Transverse colon (tissue), 4 donors: ENCODE results near the gene NLGN1.

Experiments
- CTCF ChIP-seq, 5 experiments: fragments of 200-600 bp in 3 of 5; fragments of 450-650 bp in 2 of 5; sonication (generic) in 3 of 5; IDR thresholded peaks; 1 replicate in 2 of 5; 2 replicates in 3 of 5; pipeline ENCODE4 v1.5.1; 2016 to 2017; ENCODE audit warnings: antibody characterized with exemption in 5 of 5, inconsistent platforms in 3 of 5, mild to moderate bottlenecking in 2 of 5, moderate library complexity in 1 of 5
- POLR2A ChIP-seq: fragments of 450-650 bp; IDR thresholded peaks from one replicate; pipeline ENCODE4 v1.6.1; 2016; ENCODE audit warnings: antibody characterized with exemption, mild to moderate bottlenecking, moderate library complexity
- POLR2AphosphoS5 ChIP-seq, 3 donors: sonication (generic); formaldehyde crosslinking; IDR thresholded peaks; one replicate each; pipeline ENCODE4 v1.6.1; 2016; ENCODE audit warnings: antibody characterized with exemption in 3 of 3

GRCh38 chr3:173780067-173780466 is 382.5 kb downstream of the NLGN1 start:
- TF ChIP-seq CTCF (IDR thresholded peaks at IDR 0.05) (no peak), POLR2A (no peak), POLR2AphosphoS5 (IDR thresholded peaks at IDR 0.05) (no peak)
